GM19035 (cell line): Measurements from ENCODE around the gene ARHGEF11.
"Not testable (repeated sequence)": the region's sequence is repeated elsewhere in the genome, so short reads cannot be mapped to it uniquely, and the experiment has no call there.

Experiments used
- ATAC-seq: cut with Tn5 transposase; IDR thresholded peaks from one replicate; pipeline ENCODE4 v1.9.1; 2021; ENCODE audit not compliant: unreplicated experiment

Gene ARHGEF11

GRCh38 chr1:157055729-157056128, 10.2 kb upstream of the ARHGEF11 start:
- ATAC-seq, result not testable (repeated sequence)

GRCh38 chr1:157050836-157051235, 5.3 kb upstream of the ARHGEF11 start:
- no peak for ATAC-seq

GRCh38 chr1:157047062-157047410, 1.5 kb upstream of the ARHGEF11 start:
- no peak for ATAC-seq

GRCh38 chr1:157044326-157044725, 1.2 kb downstream of the ARHGEF11 start:
- no peak for ATAC-seq

DNA sequence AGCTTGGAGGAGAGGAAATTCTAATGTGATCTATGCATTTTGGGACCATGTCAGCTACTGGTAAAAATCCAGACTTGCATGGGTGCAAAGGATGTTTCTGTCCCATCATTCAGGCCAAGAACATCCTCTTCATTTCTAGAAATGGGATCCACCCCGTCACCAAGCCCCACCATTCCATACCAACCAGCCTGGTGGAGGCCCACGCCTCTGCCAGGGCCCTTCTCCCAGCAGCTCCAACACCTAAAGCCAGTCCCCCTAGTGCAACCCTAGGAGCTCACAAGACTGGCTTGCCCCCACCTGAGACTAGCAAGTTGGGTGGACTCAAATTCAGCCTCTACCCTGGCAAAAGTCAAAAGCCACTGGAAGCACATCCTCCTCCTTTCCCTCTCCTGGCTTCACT, 1.9 kb downstream of the ARHGEF11 start:
- ATAC-seq, result no peak

GRCh38 chr1:157042846-157043245, 2.7 kb downstream of the ARHGEF11 start:
- ATAC-seq, result no peak

- no peak for ATAC-seq
Measured at GRCh38 chr1:157040802-157041201, 4.7 kb downstream of the ARHGEF11 start.

DNA sequence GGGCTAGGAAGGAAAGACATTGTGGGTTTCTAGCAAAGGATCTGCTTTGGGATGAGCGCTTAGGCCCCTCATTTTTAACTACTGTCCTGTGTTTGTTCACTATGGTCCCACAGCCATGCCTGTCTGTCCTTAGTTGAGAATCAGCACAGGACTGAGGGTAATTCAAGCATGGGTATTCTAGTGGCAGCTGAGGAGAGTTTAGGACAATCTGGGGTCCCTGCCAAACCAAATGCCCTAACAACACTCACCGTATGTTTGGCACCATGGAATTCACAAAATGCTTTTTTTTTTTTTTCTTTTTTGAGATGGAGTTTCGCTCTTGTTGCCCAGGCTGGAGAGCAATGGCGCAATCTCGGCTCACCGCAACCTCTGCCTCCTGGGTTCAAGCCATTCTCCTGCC, 10.4 kb downstream of the ARHGEF11 start:
- no peak for ATAC-seq

DNA sequence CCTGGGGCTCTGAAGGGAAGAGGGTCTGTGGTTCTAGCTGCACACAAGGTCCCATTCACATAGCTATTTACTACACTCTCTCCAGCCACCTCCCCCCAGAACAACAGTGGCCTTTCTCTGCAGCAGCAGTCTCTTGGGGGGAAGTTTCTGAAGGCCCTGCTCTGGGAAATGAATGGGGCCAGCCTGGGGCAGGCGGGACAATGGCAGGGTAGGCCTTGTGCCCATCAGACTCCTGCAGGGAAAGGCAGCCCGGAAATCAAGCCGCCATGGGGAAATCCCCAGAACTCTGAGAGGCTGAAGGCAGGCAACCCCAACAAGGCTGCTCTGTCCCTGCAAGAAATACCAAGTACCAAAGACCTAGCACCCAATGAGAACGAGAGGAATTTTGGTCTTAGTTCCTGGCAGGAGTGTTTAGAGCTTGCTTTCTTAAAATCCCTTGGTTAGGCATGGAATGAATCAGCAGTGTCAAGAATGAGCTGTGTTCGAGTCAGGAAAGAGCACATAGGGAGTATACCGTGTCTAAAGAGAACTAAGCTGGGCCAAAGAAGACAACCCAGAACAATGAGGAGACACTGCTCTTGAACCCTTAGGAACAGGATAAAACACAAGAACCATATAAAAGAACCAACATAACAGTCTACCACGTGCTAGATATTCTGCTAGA, 11.3 kb downstream of the ARHGEF11 start:
- ATAC-seq, result no peak

DNA sequence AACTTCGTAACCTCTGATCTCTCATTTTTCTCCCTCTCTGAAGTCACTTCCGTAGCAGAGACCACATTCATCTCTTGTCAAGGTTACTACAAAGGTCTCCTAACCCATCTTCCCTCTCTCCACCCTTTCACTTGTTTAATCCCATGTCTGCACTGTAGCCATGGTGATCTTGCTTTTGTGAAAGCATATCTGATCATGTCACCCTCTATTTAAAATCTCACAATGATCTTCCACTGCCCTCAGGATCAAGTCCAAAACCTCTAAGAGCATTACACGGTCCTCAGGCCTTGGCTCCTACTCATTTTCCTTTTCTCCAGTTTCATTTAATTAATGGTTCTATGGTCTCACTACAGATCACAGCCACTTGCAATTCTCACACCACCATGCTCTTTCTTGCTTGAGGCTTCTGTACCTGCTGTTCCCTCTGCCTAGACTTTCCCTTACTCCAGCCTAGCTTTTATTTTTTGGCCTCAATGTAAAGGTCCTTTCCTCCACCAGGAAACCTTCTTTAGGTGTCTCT, 12.1 kb downstream of the ARHGEF11 start:
- ATAC-seq, result no peak

DNA sequence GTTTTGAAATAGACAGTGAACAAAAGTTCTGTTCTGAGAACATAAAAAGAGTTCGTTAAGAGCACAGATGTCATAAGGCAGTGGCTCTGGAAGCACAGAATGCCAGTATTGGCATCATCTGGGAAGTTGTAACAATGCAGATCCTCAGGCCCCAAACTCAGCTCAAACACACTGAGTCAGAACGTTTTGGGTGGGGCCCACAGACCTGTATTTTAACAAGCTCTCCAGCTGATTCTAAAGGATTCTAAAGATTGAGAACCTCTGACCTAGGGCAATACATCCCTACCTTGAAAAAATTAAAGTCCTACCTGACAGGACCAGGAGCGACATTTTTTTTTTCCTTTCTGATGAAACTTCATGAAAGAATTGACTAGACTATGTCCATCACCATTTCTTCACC, 13.2 kb downstream of the ARHGEF11 start:
- no peak for ATAC-seq

- ATAC-seq, result no peak
Measured at GRCh38 chr1:157030728-157031127, 14.8 kb downstream of the ARHGEF11 start.

DNA sequence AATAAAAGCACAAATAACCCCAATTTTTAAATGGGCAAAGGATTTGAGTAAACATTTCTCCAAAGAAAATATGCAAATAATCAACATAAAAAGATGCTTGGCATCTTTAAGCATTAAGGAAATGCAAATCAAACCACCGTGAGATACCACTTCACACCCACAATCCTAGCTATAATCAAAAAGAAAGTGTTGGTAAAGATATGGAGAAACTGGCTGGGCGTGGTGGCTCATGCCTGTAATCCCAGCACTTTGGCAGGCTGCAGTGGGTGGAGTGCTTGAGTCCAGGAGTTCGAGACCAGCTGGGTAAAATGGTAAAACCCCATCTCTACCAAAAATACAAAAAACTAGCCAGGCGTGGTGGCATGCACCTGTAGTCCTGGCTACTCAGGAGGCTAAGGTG, 16.9 kb downstream of the ARHGEF11 start:
- ATAC-seq, result no peak

DNA sequence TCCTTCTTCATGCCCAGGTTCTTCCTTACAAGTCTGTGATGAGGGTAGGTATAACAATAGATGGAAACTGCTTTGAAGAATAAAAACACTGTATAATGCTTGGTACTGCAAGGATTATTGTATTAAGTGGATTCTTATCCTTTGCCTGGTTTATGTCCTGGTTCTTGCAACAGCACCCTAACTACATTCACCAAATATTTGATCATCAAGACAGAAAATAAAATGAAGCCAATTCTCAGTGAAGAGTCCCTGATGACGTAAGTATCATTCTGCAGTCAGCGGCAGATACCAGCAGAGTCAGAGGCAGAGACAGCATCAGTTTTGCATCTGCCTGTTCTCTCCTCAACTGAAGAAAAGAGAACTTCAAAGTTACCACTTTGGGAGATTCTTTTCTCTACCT, 19.7 kb downstream of the ARHGEF11 start:
- no peak for ATAC-seq

- no peak for ATAC-seq
Measured at GRCh38 chr1:157025385-157025784, 20.2 kb downstream of the ARHGEF11 start.

DNA sequence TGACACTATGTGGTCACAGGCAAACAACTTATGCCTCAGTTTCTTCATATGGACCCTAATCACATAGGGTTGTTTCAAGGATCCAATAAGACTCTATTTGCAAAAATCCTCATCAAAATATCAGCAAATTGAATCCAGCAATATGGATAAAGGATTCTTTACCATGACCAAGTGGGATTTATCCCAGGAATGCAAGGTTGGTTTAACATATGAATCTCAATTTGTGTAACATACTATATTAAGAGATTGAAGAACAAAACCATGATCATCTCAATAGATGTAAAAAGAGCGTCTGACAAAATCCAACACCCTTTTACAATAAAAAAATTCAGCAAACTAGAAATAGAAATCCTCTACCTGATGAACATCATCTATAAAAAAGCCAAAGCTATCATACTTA, 23.9 kb downstream of the ARHGEF11 start:
- no peak for ATAC-seq

DNA sequence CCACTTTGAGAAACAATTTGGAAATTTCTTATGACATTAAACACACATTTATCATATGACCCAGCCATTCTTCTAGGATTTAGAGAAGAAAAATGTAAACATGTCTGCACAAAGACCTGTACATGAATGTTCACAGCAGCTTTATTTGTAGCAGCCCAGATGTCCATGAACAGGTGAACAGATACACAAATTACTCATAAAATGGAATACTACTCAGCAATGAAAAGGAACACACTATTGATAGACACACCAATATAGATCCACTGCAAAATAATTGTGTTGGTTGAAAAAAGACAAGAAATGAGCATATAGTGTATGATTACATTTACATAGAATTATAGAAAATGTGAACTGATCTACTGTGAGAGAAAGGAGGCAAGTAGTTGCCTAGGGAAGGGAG, 26.1 kb downstream of the ARHGEF11 start:
- no peak for ATAC-seq

- no peak for ATAC-seq
Measured at GRCh38 chr1:157011845-157012244, 33.7 kb downstream of the ARHGEF11 start.

- no peak for ATAC-seq
Measured at GRCh38 chr1:157008502-157008901, 37.0 kb downstream of the ARHGEF11 start.

GRCh38 chr1:157007306-157007705, 38.2 kb downstream of the ARHGEF11 start:
- no peak for ATAC-seq

- no peak for ATAC-seq
Measured at GRCh38 chr1:157006676-157007075, 38.9 kb downstream of the ARHGEF11 start.

DNA sequence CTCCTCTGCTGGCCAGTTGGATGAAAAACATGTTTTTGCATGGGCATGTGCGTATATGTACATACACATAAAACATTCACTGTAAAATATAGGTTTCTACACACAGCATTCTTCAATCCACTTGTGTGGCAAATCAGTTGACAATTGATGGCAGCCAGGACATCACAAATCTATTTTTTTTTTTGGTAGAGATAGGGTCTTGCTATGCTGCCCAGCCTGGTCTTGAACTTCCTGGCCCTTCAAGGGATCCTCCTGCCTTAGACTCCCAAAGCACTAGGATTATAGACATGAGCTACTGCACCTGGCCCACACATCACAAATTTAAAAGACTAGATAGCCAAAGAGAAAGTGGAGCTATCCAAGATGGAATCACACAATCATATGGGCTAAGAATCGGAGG, 39.6 kb downstream of the ARHGEF11 start:
- no peak for ATAC-seq

DNA sequence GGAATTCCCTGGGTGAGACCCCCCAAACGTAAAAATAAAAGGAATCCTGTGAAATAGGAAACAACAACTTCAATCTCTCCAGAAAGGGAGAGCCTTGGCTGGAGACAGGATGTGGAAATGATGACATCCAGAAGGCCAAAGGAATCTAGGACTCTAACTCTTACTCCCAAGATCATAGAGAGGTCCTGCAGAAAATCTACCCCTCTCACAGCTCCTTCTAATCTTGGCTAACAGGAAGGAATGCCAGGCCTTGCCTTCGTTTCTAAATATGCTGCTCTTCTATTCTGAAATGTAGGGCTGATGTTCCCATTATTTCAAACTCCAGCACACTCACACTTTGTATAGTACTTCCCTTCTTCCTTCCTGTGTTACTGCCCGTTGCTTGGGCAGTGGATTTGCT, 40.7 kb downstream of the ARHGEF11 start:
- ATAC-seq, result no peak
